Measurements from ENCODE around the gene TMEM135.

DNA sequence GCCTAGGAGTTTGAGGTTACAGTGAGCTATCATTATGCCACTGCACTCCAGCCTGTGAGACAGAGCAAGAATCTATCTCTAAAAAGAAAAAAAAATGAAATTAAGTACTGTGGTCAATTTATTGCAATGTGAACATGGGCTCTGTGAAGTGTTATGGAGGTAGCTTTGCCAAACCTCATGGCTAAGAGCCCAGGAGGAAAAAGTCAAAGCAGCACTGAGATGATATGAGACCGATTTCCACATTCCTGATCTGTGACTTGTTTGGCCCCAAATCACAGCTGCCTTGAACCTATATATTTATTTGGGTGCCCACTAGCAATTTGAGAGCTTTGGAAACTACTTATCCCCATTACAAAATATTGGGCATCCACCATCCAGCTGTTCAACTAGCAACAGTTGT lies 29.8 kb upstream of the TMEM135 start:
- TF ChIP-seq, protein P1, sequence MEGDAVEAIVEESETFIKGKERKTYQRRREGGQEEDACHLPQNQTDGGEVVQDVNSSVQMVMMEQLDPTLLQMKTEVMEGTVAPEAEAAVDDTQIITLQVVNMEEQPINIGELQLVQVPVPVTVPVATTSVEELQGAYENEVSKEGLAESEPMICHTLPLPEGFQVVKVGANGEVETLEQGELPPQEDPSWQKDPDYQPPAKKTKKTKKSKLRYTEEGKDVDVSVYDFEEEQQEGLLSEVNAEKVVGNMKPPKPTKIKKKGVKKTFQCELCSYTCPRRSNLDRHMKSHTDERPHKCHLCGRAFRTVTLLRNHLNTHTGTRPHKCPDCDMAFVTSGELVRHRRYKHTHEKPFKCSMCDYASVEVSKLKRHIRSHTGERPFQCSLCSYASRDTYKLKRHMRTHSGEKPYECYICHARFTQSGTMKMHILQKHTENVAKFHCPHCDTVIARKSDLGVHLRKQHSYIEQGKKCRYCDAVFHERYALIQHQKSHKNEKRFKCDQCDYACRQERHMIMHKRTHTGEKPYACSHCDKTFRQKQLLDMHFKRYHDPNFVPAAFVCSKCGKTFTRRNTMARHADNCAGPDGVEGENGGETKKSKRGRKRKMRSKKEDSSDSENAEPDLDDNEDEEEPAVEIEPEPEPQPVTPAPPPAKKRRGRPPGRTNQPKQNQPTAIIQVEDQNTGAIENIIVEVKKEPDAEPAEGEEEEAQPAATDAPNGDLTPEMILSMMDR (IDR thresholded peaks at IDR 0.05; ENCODE audit: low read depth, low read length, poor library complexity, severe bottlenecking) = no peak
- no peak for TF ChIP-seq EZH2phosphoT487 (IDR thresholded peaks at IDR 0.05; ENCODE audit: borderline replicate concordance, low read length)
